ENCODE results near the gene VCL.

VCL gene

DNA sequence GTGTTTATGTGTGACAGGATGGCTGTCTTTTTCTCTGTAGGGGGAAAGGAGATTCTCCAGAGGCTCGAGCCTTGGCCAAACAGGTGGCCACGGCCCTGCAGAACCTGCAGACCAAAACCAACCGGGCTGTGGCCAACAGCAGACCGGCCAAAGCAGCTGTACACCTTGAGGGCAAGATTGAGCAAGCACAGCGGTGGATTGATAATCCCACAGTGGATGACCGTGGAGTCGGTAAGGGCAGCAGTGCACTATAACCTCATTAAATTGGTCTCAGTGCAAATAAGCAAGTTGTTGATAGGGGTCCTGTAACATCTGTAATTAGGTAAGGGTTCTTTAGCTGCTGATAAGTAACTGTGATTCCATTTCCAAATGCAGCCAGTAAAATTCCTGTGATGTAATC, 96.3 kb downstream of the VCL start:
- Histone ChIP-seq H3K36me3 (ENCODE audit: low read depth) (peaks cover 95% of the 10 kb centered on the region), H3K27ac (ENCODE audit: poor library complexity, severe bottlenecking) (no peak overlapping the region), H3K4me3 (ENCODE audit: severe bottlenecking) (no peak overlapping the region), H3K27me3 (ENCODE audit: insufficient read depth, poor library complexity, severe bottlenecking) (no peaks in the 10 kb centered on the region), H3K4me1 (ENCODE audit: insufficient read depth, poor library complexity, severe bottlenecking) (no peaks in the 10 kb centered on the region), H3K9me3 (ENCODE audit: severe bottlenecking) (no peaks in the 10 kb centered on the region)
- TF ChIP-seq CTCF (IDR thresholded peaks at IDR 0.05; ENCODE audit: poor library complexity, severe bottlenecking) = no peak
- ATAC-seq (ENCODE audit: low read depth) = no peak
- no peak for DNase-seq (ENCODE audit: low spot score)

GRCh38 chr10:74096777-74097176, 98.9 kb downstream of the VCL start:
- TF ChIP-seq CTCF (IDR thresholded peaks at IDR 0.05; ENCODE audit: poor library complexity, severe bottlenecking) = no peak
- no peak overlapping the region for H3K27ac ChIP-seq (ENCODE audit: poor library complexity, severe bottlenecking)
- DNase-seq (ENCODE audit: low spot score) = no peak
- H3K36me3 ChIP-seq (ENCODE audit: low read depth) = peaks cover 95% of the 10 kb centered on the region
- no peak for ATAC-seq (ENCODE audit: low read depth)
- no peaks in the 10 kb centered on the region for H3K9me3 ChIP-seq (ENCODE audit: severe bottlenecking)
- no peaks in the 10 kb centered on the region for H3K27me3 ChIP-seq (ENCODE audit: insufficient read depth, poor library complexity, severe bottlenecking)
- H3K4me3 ChIP-seq (ENCODE audit: severe bottlenecking) = no peak overlapping the region
- no peaks in the 10 kb centered on the region for H3K4me1 ChIP-seq (ENCODE audit: insufficient read depth, poor library complexity, severe bottlenecking)

GRCh38 chr10:74097776-74098175, 99.9 kb downstream of the VCL start:
- Histone ChIP-seq H3K4me1 (ENCODE audit: insufficient read depth, poor library complexity, severe bottlenecking) (no peaks in the 10 kb centered on the region), H3K27me3 (ENCODE audit: insufficient read depth, poor library complexity, severe bottlenecking) (no peaks in the 10 kb centered on the region), H3K4me3 (ENCODE audit: severe bottlenecking) (no peak overlapping the region), H3K36me3 (ENCODE audit: low read depth) (peaks cover 95% of the 10 kb centered on the region), H3K27ac (ENCODE audit: poor library complexity, severe bottlenecking) (no peak overlapping the region), H3K9me3 (ENCODE audit: severe bottlenecking) (no peaks in the 10 kb centered on the region)
- DNase-seq (ENCODE audit: low spot score) (no peak), ATAC-seq (ENCODE audit: low read depth) (no peak)
- no peak for TF ChIP-seq CTCF (IDR thresholded peaks at IDR 0.05; ENCODE audit: poor library complexity, severe bottlenecking)

GRCh38 chr10:74099420-74099819, 101.5 kb downstream of the VCL start:
- H3K36me3 ChIP-seq (ENCODE audit: low read depth) = peaks cover 95% of the 10 kb centered on the region
- ATAC-seq (ENCODE audit: low read depth) = no peak

DNA sequence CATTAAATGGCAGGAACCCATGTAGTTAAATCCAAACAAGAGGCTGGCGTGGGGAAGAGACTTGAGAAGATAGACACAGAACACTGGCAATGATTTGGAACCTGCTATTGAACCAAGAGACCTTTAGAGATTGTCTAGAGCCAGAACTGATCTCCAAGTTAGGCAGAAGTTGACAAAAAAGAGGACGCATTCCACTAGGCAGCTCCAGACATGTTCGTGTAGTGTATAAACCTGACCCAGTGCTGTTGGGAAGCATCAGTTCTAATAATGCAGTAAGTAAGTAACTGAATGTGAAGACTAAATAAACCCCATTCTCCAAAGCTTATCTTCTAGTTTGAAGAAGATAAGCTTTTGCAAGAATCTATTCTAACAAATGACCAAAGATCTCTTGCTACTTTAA, 101.9 kb downstream of the VCL start:
- H3K36me3 ChIP-seq (ENCODE audit: low read depth) = peaks cover 95% of the 10 kb centered on the region
- no peaks in the 10 kb centered on the region for H3K27me3 ChIP-seq (ENCODE audit: insufficient read depth, poor library complexity, severe bottlenecking)
- no peak overlapping the region for H3K27ac ChIP-seq (ENCODE audit: poor library complexity, severe bottlenecking)
- no peak for ATAC-seq (ENCODE audit: low read depth)
- no peaks in the 10 kb centered on the region for H3K9me3 ChIP-seq (ENCODE audit: severe bottlenecking)
- no peak for TF ChIP-seq CTCF (IDR thresholded peaks at IDR 0.05; ENCODE audit: poor library complexity, severe bottlenecking)
- DNase-seq (ENCODE audit: low spot score) = no peak
- no peak overlapping the region for H3K4me3 ChIP-seq (ENCODE audit: severe bottlenecking)
- no peaks in the 10 kb centered on the region for H3K4me1 ChIP-seq (ENCODE audit: insufficient read depth, poor library complexity, severe bottlenecking)

More at GRCh38 chr10:74099420-74099819, 101.5 kb downstream of the VCL start:
- H3K4me1 ChIP-seq (ENCODE audit: insufficient read depth, poor library complexity, severe bottlenecking) = no peaks in the 10 kb centered on the region
- no peak overlapping the region for H3K4me3 ChIP-seq (ENCODE audit: severe bottlenecking)
- H3K9me3 ChIP-seq (ENCODE audit: severe bottlenecking) = no peaks in the 10 kb centered on the region
- H3K27ac ChIP-seq (ENCODE audit: poor library complexity, severe bottlenecking) = no peak overlapping the region
- no peak for DNase-seq (ENCODE audit: low spot score)
- no peaks in the 10 kb centered on the region for H3K27me3 ChIP-seq (ENCODE audit: insufficient read depth, poor library complexity, severe bottlenecking)
- TF ChIP-seq CTCF (IDR thresholded peaks at IDR 0.05; ENCODE audit: poor library complexity, severe bottlenecking) = no peak
